ENCODE results near the gene CNPY1. TPM values are rescaled to one million over a fixed set of nuclear protein-coding genes. Genes with fewer than 3 reads are reported as not detected.

CNPY1 gene
- total RNA-seq, 1 donor from 2014 or later: not detected

DNA sequence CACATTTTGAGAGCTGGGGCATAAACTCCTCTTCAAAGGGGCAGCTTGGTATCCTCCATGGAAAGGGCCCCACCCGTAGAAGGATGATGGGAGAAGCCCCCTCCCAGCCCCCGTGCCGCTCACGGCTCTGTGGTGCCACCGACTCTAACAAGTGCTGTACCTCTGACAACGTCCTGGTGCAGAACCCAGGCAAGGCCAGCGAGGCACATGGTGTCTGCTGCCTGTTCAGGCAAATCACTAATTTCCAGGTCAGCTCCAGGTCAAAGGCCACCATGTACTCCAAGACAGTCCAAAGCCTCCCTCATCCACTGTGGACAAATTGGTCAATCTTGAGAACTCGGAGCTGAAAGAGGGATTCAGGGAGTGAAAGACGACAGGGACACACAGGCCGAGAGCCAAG lies 11.4 kb upstream of the CNPY1 start:
- no peak for DNase-seq
- H3K27me3 ChIP-seq (ENCODE audit: low read depth): peaks cover 59% of the 10 kb centered on the region
- TF ChIP-seq, protein P1, sequence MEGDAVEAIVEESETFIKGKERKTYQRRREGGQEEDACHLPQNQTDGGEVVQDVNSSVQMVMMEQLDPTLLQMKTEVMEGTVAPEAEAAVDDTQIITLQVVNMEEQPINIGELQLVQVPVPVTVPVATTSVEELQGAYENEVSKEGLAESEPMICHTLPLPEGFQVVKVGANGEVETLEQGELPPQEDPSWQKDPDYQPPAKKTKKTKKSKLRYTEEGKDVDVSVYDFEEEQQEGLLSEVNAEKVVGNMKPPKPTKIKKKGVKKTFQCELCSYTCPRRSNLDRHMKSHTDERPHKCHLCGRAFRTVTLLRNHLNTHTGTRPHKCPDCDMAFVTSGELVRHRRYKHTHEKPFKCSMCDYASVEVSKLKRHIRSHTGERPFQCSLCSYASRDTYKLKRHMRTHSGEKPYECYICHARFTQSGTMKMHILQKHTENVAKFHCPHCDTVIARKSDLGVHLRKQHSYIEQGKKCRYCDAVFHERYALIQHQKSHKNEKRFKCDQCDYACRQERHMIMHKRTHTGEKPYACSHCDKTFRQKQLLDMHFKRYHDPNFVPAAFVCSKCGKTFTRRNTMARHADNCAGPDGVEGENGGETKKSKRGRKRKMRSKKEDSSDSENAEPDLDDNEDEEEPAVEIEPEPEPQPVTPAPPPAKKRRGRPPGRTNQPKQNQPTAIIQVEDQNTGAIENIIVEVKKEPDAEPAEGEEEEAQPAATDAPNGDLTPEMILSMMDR (IDR thresholded peaks at IDR 0.05; ENCODE audit: borderline replicate concordance): no peak
- no peaks in the 10 kb centered on the region for H3K36me3 ChIP-seq
- peaks cover 6% of the 10 kb centered on the region for H3K4me1 ChIP-seq
- no peak overlapping the region for H3K27ac ChIP-seq (replicated peaks)
- intact Hi-C loops (cut with micrococcal nuclease): no loop called here
- no peak overlapping the region for H3K4me3 ChIP-seq
- no peaks in the 10 kb centered on the region for H3K9me3 ChIP-seq (replicated peaks)

DNA sequence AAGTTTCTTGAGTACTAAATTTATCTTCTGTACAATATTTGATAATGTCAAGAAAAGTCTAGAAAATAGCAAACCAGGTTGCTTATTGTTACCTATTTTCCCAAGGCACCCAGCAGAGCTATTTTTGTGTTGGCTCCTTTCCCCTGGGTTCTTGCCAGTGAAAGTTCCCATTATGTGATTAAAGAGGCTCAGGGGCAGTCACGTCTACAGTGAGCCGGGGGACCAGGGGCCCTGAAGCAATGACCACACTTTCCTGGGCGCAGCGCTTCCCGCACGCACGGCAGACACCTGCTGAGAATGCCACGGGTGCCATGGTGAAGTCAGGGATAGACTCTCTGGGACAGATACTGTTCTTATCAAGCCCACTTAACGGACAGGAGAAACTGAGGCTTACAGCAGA lies 10.4 kb upstream of the CNPY1 start:
- peaks cover 66% of the 10 kb centered on the region for H3K27me3 ChIP-seq (ENCODE audit: low read depth)
- H3K4me3 ChIP-seq: no peak overlapping the region
- intact Hi-C loops (cut with micrococcal nuclease): no loop called here
- no peak overlapping the region for H3K27ac ChIP-seq (replicated peaks)
- DNase-seq: no peak
- peaks cover 6% of the 10 kb centered on the region for H3K9me3 ChIP-seq (replicated peaks)
- H3K4me1 ChIP-seq: peaks cover 6% of the 10 kb centered on the region
- H3K36me3 ChIP-seq: no peaks in the 10 kb centered on the region
- TF ChIP-seq, protein P1 (IDR thresholded peaks at IDR 0.05; ENCODE audit: borderline replicate concordance): no peak

DNA sequence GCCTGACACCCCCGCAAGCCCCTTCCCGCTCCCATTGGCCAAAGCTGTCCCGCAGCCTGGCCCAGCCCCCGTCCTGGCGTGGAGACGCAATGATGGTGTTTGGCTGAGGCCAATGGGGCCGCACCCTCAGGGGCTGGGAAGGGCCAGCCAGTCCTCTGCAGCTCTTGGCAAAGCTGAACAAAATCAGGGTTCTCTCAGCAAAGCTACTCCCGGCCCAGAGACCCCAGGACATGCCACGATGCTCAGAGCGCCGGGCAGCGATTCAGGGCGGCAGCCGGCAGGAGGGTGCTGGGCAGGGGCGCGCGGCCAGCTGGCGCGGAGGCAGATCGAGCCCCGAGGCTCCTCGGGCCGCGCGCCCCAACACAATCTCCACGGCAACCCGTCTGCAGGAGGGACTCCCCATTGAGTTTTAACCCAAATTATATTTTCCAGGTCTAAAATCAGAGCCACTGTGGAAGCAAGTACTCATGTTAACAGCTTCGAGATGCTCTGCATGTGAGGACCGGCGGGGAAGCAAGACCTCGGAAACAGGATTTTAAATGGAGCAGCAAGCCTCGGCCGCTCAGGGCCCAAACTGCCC lies 8.8 kb upstream of the CNPY1 start:
- intact Hi-C loops (cut with micrococcal nuclease): no loop called here
- Histone ChIP-seq H3K27ac (replicated peaks) (no peak overlapping the region), H3K36me3 (no peaks in the 10 kb centered on the region), H3K4me3 (no peak overlapping the region), H3K9me3 (replicated peaks) (peaks cover 7% of the 10 kb centered on the region), H3K27me3 (ENCODE audit: low read depth) (peaks cover 76% of the 10 kb centered on the region), H3K4me1 (peaks cover 6% of the 10 kb centered on the region)
- no peak for DNase-seq
- TF ChIP-seq, protein P1 (IDR thresholded peaks at IDR 0.05; ENCODE audit: borderline replicate concordance): no peak

DNA sequence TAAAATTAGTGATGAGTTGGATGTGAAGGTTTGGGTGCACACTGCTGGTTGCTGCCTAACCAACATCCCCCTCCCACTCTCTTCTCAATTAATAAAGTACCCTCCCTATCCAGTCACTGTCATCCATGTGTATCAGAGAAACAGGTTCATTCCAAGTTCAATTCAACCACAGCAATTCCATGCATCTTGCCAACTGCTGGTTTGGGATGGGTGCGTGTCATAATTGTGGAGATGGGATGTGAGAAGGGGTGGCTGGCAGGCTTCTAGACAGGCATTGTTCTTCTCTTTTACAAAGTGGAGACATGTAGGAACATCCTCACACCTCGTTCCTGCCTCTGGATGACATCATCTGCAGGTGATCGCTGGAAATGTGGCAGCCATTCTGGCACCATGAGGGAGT lies 7.5 kb upstream of the CNPY1 start:
- no peak for DNase-seq
- H3K27me3 ChIP-seq (ENCODE audit: low read depth): peaks cover 77% of the 10 kb centered on the region

DNA sequence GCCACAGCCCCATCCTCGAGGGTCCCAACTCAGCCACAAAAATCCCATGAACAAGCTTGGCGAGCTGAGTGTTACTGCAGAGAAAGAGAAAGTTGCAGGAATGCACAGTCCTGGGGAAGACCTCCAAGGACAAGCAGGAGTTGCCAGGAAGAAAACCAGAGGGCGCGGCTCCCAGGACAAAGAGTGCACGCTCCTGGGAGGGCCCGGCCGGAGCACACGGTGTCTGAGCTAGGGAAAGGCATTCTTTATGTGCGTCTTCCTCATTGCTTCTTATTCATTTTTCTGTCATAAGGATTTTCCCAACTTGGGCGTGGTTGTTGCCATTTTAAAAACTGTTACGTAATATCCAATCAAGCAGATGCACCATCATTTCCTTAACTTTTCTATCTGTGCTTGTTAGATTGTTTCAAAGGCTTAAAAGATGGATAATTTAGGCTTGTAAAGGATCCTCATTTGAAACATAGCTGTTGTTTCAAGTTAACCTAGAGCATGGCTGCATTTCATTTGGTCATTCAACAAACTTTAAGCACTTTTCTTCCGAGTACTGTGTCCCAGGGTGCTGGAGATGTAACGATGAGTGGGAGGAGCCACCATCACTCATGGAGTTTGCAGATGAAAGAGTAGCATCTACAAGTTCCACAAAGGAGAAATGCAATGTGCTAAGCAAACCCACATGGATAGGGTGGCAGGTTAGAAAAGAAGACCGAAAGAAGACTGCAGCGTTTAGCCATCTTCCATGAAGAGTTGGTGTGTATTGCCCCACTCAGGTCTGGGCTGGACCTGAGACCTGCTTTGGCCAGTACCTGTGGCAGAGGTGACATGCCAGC lies 5.6 kb upstream of the CNPY1 start:
- H3K27ac ChIP-seq (replicated peaks): no peak overlapping the region
- H3K9me3 ChIP-seq (replicated peaks): peaks cover 7% of the 10 kb centered on the region
- H3K27me3 ChIP-seq (ENCODE audit: low read depth): peaks cover 80% of the 10 kb centered on the region
- TF ChIP-seq, protein P1 (IDR thresholded peaks at IDR 0.05; ENCODE audit: borderline replicate concordance): no peak
- intact Hi-C loops (cut with micrococcal nuclease): no loop called here
- H3K36me3 ChIP-seq: no peaks in the 10 kb centered on the region
- no peak for DNase-seq
- H3K4me3 ChIP-seq: no peak overlapping the region
- H3K4me1 ChIP-seq: peaks cover 6% of the 10 kb centered on the region

More for the DNA sequence above, 7.5 kb upstream of the CNPY1 start:
- intact Hi-C loops (cut with micrococcal nuclease): no loop called here
- H3K4me1 ChIP-seq: peaks cover 6% of the 10 kb centered on the region
- H3K9me3 ChIP-seq (replicated peaks): peaks cover 7% of the 10 kb centered on the region
- H3K36me3 ChIP-seq: no peaks in the 10 kb centered on the region
- TF ChIP-seq, protein P1 (IDR thresholded peaks at IDR 0.05; ENCODE audit: borderline replicate concordance): no peak
- H3K4me3 ChIP-seq: no peak overlapping the region
- H3K27ac ChIP-seq (replicated peaks): no peak overlapping the region

All from left ventricle myocardium inferior (tissue), 1 donor.